Astrocyte of the cerebellum (primary cell): ENCODE measurements around the gene ADAM22.

Experiments
- DNase-seq: peaks from one replicate; pipeline ENCODE4 v3.0.0-alpha.2; 2011; ENCODE audit warnings: low read depth
- H3K4me3 ChIP-seq: 2 replicates; pipeline ENCODE4 v1.5.1; 2011; ENCODE audit warnings: mild to moderate bottlenecking, low read depth, low read length, moderate library complexity
- CTCF ChIP-seq: IDR thresholded peaks from 2 replicates; pipeline ENCODE4 v1.5.1; 2012; ENCODE audit warnings: low read length, low read depth, moderate library complexity, mild to moderate bottlenecking; ENCODE audit errors: missing control alignments
- in situ Hi-C: cut with HindIII; loops from 2 replicates; pipeline ENCODE4 v1.10.0; 2017; ENCODE audit warnings: low sequenced_read_pairs

ADAM22 gene

GRCh38 chr7:88042803-88043202, 108.8 kb downstream of the ADAM22 start:
- DNase-seq, result no peak
- TF ChIP-seq CTCF, result no peak
- no peak overlapping the region for H3K4me3 ChIP-seq
- in situ Hi-C loops, result no loop called here

GRCh38 chr7:88044069-88044468, 110.0 kb downstream of the ADAM22 start:
- in situ Hi-C loops, result no loop called here
- no peak overlapping the region for H3K4me3 ChIP-seq
- DNase-seq, result no peak
- no peak for TF ChIP-seq CTCF

- in situ Hi-C loops, result no loop called here
- H3K4me3 ChIP-seq, result no peak overlapping the region
- TF ChIP-seq CTCF, result no peak
- no peak for DNase-seq
Observed at GRCh38 chr7:88046839-88047573, 113.0 kb downstream of the ADAM22 start.

GRCh38 chr7:88057655-88058054, 123.6 kb downstream of the ADAM22 start:
- no peak overlapping the region for H3K4me3 ChIP-seq
- DNase-seq, result no peak
- in situ Hi-C loops, result loop anchor here (5.0 kb wide), 1 partner anchor 35 kb away; no protein-coding TSS in a partner anchor
- no peak for TF ChIP-seq CTCF

GRCh38 chr7:88062238-88062637, 128.2 kb downstream of the ADAM22 start:
- in situ Hi-C loops, result no loop called here
- no peak overlapping the region for H3K4me3 ChIP-seq
- no peak for TF ChIP-seq CTCF
- DNase-seq, result no peak

- no peak for DNase-seq
- H3K4me3 ChIP-seq, result no peak overlapping the region
- in situ Hi-C loops, result no loop called here
- TF ChIP-seq CTCF, result no peak
Observed at GRCh38 chr7:88069093-88069492, 135.0 kb downstream of the ADAM22 start.
